Breast epithelium (tissue), 4 donors: Measurements from ENCODE around the gene FEM1B. TPM values are rescaled to one million over a fixed set of nuclear protein-coding genes. Genes with fewer than 3 reads are reported as not detected.
"Not testable (repeated sequence)": the region's sequence is repeated elsewhere in the genome, so short reads cannot be mapped to it uniquely, and the experiment has no call there.

Source experiments
- DNase-seq, 2 donors: peaks; one replicate each; pipeline ENCODE4 v3.0.0-alpha.2; 2019; ENCODE audit warnings: low spot score in 2 of 2
- H3K27ac ChIP-seq, 2 donors: fragments of 200-600 bp; sonication (generic) in 1 of 2; one replicate each; pipeline ENCODE4 v1.5.1; 2016 to 2019; ENCODE audit warnings: mild to moderate bottlenecking in 1 of 2
- H3K27me3 ChIP-seq, 2 donors: fragments of 200-600 bp; sonication (generic) in 1 of 2; one replicate each; pipeline versions ENCODE4 v1.5.1 to v1.6.0; 2017 to 2019; ENCODE audit warnings: control low read depth in 1 of 2, mild to moderate bottlenecking in 1 of 2
- H3K36me3 ChIP-seq: fragments of 200-600 bp; one replicate; pipeline ENCODE4 v1.5.1; 2019
- H3K4me1 ChIP-seq, 2 donors: fragments of 200-600 bp; sonication (generic); one replicate each; pipeline ENCODE4 v1.5.1; 2016 to 2019; ENCODE audit warnings: control low read depth in 1 of 2
- H3K4me3 ChIP-seq, 3 donors: fragments of 200-600 bp; sonication (generic); 1 replicate in 2 of 3; 2 replicates in 1 of 3; pipeline ENCODE4 v1.5.1; 2016 to 2019; ENCODE audit warnings: mild to moderate bottlenecking in 3 of 3, moderate library complexity in 2 of 3
- H3K9me3 ChIP-seq, 2 donors: fragments of 200-600 bp; sonication (generic) in 1 of 2; one replicate each; pipeline ENCODE4 v1.5.1; 2016 to 2019; ENCODE audit warnings: control low read depth in 1 of 2
- POLR2A ChIP-seq: fragments of 450-650 bp; IDR thresholded peaks from one replicate; pipeline ENCODE4 v1.6.1; 2016; ENCODE audit warnings: antibody characterized with exemption, mild to moderate bottlenecking, moderate library complexity
- POLR2AphosphoS5 ChIP-seq, 3 donors: sonication (generic); formaldehyde crosslinking; IDR thresholded peaks; one replicate each; pipeline ENCODE4 v1.6.1; 2017; ENCODE audit warnings: antibody characterized with exemption in 3 of 3
- intact Hi-C: fragments of 100-400 bp; cut with DNase I; formaldehyde crosslinking; loops from one replicate; pipeline ENCODE4 v1.15.1; 2023; ENCODE audit warnings: low total_unique reads
- total RNA-seq, 3 donors: library from RNA; depleted of rRNA; stranded (reverse); fragments of >200 nt; gene quantifications; one replicate each; pipeline ENCODE4 v1.1.0, GENCODE V29; 2016
- TF ChIP-seq, protein P1 (sequence below), 3 donors: fragments of 450-650 bp; IDR thresholded peaks; one replicate each; pipeline ENCODE4 v1.5.1; 2016 to 2017; ENCODE audit warnings: antibody characterized with exemption in 3 of 3, mild to moderate bottlenecking in 3 of 3, moderate library complexity in 3 of 3

The FEM1B gene
- total RNA-seq, 3 donors from 2014 or later: 48.5 to 82.7 (median 60.0) TPM

DNA sequence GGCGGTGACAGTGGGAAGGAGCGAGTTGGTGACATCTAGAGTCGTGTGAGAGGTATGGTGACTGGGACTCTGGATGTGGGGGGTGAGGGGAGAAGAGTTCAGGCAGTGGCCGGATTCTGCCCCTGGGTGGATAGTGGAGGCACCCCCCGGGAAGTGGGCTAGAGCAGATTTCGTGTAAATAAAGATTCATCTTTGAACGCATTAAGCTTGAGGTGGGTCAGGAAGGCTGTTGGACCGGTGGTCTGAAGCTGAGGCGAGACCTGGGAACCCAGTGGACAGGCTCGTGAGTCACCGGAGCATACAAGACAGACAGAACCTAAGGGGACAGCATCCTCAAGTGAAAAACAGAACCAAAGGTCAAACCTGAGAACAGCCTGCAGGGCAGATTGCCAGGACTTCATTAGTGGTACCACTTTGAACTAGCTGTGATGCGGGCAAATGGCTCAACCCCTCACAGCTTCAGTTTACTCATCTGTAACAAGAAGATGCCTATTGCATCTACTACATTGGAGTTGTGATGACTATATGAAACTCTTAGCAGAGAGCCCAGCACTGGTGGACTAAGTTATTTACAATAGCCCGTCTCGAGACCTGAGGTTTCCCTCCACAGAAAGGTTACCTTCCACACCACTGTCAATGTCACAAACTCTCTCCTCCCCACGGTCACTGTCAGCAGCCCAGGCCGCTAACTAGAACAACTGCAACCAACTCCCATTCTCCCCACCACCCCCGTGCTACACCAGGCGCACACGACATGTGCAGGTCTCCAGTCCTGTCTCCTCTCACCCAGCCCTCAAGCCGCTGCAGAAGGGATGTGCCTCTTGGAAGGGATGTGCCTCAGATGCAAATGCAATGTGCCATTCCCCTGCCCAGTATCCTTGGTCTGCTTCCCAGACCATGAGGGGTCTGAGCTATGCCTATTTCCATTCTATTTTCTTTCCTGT, 47.1 kb upstream of the FEM1B start:
- TF ChIP-seq POLR2AphosphoS5 (IDR thresholded peaks at IDR 0.05) (no peak), POLR2A (no peak)
- TF ChIP-seq, protein P1, sequence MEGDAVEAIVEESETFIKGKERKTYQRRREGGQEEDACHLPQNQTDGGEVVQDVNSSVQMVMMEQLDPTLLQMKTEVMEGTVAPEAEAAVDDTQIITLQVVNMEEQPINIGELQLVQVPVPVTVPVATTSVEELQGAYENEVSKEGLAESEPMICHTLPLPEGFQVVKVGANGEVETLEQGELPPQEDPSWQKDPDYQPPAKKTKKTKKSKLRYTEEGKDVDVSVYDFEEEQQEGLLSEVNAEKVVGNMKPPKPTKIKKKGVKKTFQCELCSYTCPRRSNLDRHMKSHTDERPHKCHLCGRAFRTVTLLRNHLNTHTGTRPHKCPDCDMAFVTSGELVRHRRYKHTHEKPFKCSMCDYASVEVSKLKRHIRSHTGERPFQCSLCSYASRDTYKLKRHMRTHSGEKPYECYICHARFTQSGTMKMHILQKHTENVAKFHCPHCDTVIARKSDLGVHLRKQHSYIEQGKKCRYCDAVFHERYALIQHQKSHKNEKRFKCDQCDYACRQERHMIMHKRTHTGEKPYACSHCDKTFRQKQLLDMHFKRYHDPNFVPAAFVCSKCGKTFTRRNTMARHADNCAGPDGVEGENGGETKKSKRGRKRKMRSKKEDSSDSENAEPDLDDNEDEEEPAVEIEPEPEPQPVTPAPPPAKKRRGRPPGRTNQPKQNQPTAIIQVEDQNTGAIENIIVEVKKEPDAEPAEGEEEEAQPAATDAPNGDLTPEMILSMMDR (IDR thresholded peaks at IDR 0.05): no peak
- no peaks in the 10 kb centered on the region for H3K36me3 ChIP-seq
- peaks cover 5 to 9% of the 10 kb centered on the region in 2 donors for H3K4me1 ChIP-seq
- intact Hi-C loops: no loop called here
- no peaks in the 10 kb centered on the region for H3K27me3 ChIP-seq
- peak overlapping the region; percentile 67 to 89 (median 71) for H3K4me3 ChIP-seq
- no peak for DNase-seq
- H3K27ac ChIP-seq: peak overlapping the region; percentile 78 to 88
- H3K9me3 ChIP-seq: no peaks in the 10 kb centered on the region

DNA sequence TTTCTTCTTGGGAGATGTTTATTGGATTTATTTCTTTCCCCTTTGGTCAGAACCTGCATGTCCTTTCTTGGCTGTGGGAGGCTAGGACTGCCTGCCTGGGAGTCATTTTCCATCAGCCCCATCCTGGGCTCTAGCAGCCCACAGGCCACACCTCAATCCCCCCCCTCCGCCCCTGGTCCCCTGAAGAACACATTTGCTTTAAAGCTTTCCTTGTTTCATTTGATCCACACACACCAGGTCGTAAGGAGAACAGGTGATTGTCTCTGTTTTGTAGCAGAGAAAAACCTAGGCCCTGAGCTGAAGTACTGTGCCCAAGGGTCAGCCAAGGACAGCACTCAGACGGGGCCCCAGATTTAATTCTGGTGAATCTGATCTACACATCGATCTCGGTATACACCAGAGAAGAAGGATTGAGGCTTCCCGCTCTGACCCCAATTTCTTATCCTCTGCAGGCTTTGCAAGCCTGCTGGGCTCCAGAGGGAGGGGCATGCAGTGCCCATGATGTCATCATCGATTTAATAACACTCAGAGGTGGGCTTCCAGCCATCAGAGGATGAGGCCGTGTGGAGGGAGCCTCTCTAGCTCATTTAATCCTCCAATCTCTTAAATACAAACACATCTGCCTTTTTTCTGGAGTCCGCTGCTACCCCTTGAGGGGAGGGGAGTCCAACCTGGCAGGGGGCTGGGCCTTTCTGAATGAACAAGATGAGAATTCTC, 46.3 kb upstream of the FEM1B start:
- DNase-seq: no peak
- no peaks in the 10 kb centered on the region for H3K36me3 ChIP-seq
- H3K4me3 ChIP-seq: no peak overlapping the region
- H3K27ac ChIP-seq: no peak overlapping the region
- H3K27me3 ChIP-seq: no peaks in the 10 kb centered on the region
- TF ChIP-seq POLR2A (no peak), POLR2AphosphoS5 (IDR thresholded peaks at IDR 0.05) (no peak)
- TF ChIP-seq, protein P1 (IDR thresholded peaks at IDR 0.05): no peak
- intact Hi-C loops: no loop called here
- no peaks in the 10 kb centered on the region for H3K9me3 ChIP-seq
- H3K4me1 ChIP-seq: peaks cover 5 to 9% of the 10 kb centered on the region in 2 donors

DNA sequence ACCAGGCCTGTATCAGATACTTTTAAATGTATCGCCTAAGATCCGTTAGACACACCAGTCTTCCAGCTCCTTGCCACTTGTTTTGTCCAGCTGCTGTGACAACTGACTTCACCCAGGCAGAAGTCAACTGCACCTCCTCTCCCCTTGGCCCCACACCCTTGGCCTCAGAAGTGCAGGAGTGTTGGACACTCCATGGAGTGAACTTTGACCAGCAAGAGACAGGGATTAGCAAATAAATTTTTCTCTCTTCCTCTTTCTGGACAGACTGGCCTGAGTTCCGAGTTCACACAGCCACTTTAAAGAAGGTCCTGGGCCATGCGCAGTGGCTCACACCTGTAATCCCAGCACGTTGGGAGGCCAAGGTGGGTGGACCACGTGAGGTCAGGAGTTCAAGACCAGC, 45.1 kb upstream of the FEM1B start:
- no peak for TF ChIP-seq POLR2AphosphoS5 (IDR thresholded peaks at IDR 0.05)
- Histone ChIP-seq H3K4me3 (no peak overlapping the region), H3K27ac (no peak overlapping the region), H3K36me3 (no peaks in the 10 kb centered on the region), H3K9me3 (no peaks in the 10 kb centered on the region), H3K4me1 (peaks cover 5 to 9% of the 10 kb centered on the region in 2 donors), H3K27me3 (no peaks in the 10 kb centered on the region)
- DNase-seq: no peak
- intact Hi-C loops: no loop called here

DNA sequence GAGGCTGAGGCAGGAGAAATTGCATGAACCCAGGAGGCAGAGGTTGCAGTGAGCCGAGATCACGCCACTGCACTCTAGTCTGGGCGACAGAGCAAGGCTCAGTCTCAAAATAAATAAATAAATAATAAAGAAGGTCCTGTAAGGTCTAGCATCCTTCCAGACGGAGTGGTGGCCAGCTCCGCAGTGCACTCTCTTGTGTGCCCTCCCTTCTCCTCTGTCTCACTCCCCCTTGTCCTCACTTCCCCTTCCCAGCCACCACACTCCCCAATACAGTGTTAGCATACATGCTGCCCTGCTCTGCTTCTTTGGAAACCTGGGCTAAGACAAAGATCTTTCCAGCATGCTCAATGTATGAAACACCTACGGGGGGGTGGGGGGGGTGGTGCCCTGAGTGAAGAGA, 44.6 kb upstream of the FEM1B start:
- H3K36me3 ChIP-seq: no peaks in the 10 kb centered on the region
- no peak for DNase-seq
- TF ChIP-seq POLR2A (no peak), POLR2AphosphoS5 (IDR thresholded peaks at IDR 0.05) (no peak)
- TF ChIP-seq, protein P1 (IDR thresholded peaks at IDR 0.05): no peak
- no peak overlapping the region for H3K4me3 ChIP-seq
- no peaks in the 10 kb centered on the region for H3K27me3 ChIP-seq
- no peak overlapping the region for H3K27ac ChIP-seq
- H3K4me1 ChIP-seq: peaks cover 5 to 8% of the 10 kb centered on the region in 2 donors
- no peaks in the 10 kb centered on the region for H3K9me3 ChIP-seq
- intact Hi-C loops: no loop called here

DNA sequence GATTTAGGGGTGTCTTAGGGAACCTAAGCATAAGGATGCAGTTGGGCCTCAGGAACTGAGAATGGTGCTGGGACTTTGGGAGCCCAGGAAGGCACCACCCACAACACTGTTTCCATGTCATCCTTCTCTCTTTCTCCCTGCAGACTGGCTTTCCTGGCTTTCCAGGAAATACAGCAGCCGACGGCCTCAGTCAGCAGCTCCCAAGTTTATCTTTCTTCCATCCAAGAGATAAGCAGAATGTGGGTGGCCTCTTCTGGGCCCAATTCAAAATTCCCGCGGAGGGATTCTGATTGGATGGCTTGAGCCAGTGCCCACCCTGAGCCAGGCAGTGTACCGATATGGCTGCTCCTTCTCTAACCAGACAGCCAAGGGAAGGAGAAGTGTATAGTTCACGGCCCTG, 43.5 kb upstream of the FEM1B start:
- no peaks in the 10 kb centered on the region for H3K27me3 ChIP-seq
- H3K4me1 ChIP-seq: no peaks in the 10 kb centered on the region
- no peak for TF ChIP-seq POLR2A
- no peak for TF ChIP-seq POLR2AphosphoS5 (IDR thresholded peaks at IDR 0.05)
- TF ChIP-seq, protein P1 (IDR thresholded peaks at IDR 0.05): no peak
- no peaks in the 10 kb centered on the region for H3K9me3 ChIP-seq
- intact Hi-C loops: no loop called here
- H3K36me3 ChIP-seq: no peaks in the 10 kb centered on the region
- no peak for DNase-seq
- no peak overlapping the region for H3K4me3 ChIP-seq
- H3K27ac ChIP-seq: no peak overlapping the region

DNA sequence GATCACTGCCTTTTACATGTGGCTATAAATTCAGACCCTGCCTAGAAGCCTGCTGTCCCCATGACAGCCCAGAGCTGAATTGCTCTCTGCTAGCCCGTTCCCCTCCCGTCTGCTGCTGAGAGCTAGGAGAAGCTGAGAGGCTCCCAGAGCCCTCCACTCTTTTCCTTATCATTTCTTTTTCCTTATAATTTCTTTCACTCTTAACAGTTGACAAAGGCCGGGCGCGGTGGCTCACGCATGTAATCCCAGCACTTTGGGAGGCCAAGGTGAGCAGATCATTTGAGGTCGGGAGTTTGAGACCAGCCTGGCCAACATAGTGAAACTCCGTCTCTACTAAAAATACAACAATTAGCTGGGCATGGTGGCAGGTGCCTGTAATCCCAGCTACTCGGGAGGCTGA, 43.0 kb upstream of the FEM1B start:
- H3K4me1 ChIP-seq, H3K27ac ChIP-seq, H3K36me3 ChIP-seq, DNase-seq, H3K4me3 ChIP-seq, H3K27me3 ChIP-seq, intact Hi-C loops, H3K9me3 ChIP-seq: not testable (repeated sequence)
